ENCODE measurements around the gene ATG7.

GRCh38 chr3:11385326-11385725, 113.1 kb downstream of the ATG7 start:
- no peak for TF ChIP-seq CTCF (IDR thresholded peaks at IDR 0.05)
- TF ChIP-seq POLR2A (IDR thresholded peaks at IDR 0.05): no peak
- TF ChIP-seq POLR2AphosphoS5 (IDR thresholded peaks at IDR 0.05; ENCODE audit: insufficient read depth in 1 of 2, low read depth in 1 of 2): no peak

All from vagina (tissue), 2 donors.